UCSD-AML1 (cell line): ENCODE measurements around the gene ZNF263.
A peak's percentile ranks its signal among the peaks of the same experiment; 100 is the strongest.

Experiments
- DNase-seq: peaks from one replicate; lab custom pipeline; 2025; ENCODE audit not compliant: unreplicated experiment; lab: John Stamatoyannopoulos, UW

ZNF263 gene

DNA sequence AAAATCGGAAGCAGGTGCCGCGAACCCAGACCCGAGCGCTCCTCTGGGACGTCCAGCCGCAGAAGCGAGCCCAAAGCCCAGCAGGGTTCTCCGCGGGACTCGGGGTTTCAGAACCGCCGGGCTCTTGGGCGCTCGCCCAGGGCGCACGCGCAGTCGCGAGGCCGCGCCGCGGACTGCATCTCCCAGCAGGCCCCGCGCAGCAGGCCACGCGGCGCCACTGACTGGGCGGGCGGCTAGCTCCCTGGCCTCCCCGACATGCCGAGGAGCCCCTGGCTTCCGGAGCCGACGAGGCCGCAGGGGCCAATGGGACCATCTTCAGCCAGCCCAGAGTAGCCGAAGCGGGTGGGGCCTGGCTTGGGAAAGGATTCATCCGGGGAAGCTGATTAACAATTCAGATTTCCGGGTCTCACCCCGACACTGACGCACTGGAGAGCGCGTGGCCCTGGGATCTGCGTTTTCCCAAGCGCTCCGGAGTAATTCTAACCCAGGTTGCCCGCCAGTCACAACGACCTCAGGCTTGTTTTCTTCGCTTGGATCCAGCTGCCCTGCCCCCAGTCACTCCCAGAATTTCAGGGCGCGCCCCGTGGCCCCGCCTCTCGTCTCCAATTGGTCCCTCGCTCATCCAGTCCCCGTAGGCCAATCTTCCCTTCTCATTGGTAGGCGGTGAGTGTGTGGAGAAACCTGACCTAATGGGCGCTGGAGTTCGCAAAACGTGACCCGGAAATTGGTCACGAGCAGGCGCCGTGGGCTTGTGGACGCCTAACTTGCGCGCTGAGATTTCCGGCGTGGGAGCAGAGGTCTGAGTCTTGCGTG is at the start of gene ZNF263:
TSS of gene ZNF263 (plus strand) at position 762 of the 813 bp plus-strand sequence. CDS start 328 bp downstream, outside the sequence.
- peak; percentile 94 for DNase-seq

- no peak for DNase-seq
Observed at GRCh38 chr16:3234543-3234856, 48.8 kb upstream of the ZNF263 start.

- DNase-seq: peak; percentile 93
Observed at GRCh38 chr16:3234857-3235561, 48.3 kb upstream of the ZNF263 start, which contains the start of gene ZNF200. ZNF200 (minus strand) TSS chr16:3235158; CDS start chr16:3233755, 1,403 bp downstream.

DNA sequence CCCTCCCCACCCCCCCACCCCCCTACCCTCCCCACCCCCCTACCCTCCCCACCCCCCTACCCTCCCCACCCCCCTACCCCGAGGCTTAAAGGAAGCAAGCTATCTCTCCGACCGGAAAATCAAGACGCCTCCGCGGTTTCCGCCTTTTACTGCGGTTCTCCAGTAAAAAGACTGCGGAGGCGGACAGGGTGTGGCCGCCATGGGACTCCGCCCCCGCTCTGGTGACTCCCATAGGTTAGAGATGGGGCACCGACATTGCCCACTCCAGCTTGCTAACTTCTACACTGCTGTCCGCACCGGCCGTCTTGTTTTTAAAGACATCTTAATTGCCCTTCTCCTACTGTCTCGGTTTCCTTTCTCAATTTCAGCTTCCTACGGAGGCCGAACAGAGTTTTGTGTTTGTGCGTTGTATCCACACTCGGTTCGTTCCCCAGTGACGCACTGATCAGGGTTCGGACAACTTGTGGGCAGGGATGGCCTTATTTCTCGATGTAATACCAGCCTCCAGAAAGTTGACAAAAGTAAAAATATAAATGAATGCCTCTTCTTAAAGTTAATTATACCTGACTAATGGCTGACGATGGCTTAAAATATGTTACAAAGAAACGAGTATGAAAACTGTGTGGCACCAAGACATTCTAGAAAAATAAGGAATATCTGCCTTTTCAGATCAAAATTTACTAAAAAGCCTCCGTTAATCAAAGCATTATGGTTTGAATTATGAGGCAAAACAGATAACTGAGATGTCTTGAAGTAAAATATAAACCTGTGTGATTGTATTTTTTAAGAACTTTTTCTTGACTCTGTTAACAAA is 47.2 kb upstream of the ZNF263 start:
- peak; percentile 78 for DNase-seq

DNA sequence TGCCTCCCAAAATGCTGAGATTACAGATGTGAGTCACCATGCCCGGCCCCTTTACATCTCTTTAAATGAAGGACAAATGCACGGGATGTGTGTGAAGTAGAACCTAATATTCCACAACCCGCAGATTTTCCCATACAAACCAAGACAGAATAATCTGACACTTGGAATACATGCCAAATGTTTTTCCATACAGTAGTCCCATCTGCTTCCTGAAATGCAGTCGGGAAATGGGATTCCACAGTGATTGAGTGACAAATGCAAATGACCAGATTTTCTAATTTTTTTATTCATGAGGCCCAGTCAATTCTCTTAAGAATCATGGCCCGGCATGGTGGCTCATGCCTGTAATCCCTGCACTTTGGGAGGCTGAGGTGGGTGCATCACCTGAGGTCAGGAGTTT is 41.5 kb upstream of the ZNF263 start:
- DNase-seq: no peak

GRCh38 chr16:3242709-3243108 is 40.6 kb upstream of the ZNF263 start:
- DNase-seq: no peak

DNA sequence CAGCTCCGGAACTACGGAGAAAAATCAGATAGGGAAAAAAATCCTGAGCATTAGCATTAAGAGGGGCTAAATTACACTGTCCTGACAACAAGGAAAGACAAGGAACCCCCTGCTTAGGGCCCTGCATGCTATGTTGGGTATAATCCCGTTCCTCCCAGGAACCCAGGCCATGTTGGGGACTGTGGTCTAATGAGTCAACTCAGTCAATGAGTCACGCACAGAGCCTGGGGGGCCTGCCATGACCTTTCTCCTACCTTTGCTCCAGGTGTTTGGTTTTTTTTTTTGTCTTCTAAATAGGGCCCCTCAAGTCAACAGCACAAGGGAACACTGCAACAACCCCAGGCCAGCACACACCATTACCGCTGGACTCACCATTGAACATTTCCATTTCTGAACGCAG is 39.4 kb upstream of the ZNF263 start:
- no peak for DNase-seq

DNA sequence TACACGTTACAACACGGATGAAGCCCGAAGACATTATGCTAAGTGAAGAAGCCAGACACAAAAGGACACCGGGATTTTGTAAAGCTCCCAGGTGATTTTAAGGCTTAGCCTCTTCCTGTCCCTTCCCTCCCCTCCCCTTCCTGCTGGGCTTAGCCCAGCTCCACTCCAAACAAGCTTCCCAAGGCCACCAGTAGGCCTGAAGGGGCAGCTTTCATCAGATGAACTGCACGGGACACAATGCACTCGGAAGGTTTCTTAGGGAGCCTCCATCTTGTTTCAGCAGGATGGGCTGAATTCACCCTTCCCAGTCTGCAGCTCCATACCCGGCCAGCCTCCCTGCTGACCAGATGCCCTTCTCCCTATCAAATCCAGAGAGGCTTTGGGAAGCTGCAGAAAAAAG is 37.3 kb upstream of the ZNF263 start:
- DNase-seq: no peak

GRCh38 chr16:3246876-3247275 is 36.4 kb upstream of the ZNF263 start:
- peak; percentile 49 for DNase-seq

DNA sequence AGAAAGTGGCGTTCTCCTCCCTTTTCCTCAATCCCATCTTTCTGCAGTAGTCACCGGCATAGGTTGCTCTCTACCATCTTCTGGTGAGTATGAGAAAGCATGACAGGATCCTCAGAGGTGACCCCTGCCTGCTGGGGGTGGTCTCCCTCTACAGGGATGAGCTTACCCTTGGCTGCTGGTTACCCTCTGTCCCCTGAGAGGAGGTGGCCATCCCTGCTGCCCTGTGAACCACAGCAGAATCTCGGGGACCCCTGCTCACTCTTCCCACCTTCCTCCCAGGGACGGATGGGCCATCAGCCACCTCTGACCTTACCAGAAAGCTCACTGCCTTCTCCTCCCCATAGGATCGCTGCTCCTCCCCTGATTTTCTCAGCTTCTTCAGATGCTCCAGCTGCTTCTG is 34.7 kb upstream of the ZNF263 start:
- DNase-seq: no peak

GRCh38 chr16:3249020-3249419 is 34.3 kb upstream of the ZNF263 start:
- DNase-seq: no peak

GRCh38 chr16:3249451-3249850 is 33.8 kb upstream of the ZNF263 start:
- no peak for DNase-seq

DNA sequence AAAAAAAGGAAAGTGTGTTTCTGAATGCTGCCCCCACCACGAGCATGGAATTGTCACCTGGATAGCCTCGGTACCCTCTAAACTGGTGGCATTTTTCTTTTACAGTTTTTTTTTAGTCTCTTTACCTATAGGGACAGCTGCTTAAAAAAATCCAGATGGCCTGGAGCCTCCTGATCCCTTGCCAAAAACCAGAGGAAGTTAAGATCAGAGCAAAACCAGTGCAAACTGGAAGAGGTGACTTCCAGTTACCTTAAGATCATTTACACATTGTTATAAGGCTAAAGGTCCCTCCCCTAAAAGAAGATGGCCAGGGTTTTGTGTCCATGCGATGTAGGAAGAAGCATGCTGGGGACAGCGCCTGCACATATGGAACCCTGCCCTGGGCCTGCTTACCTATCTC is 30.3 kb upstream of the ZNF263 start:
- DNase-seq: no peak

GRCh38 chr16:3254309-3254708 is 29.0 kb upstream of the ZNF263 start:
- no peak for DNase-seq

DNA sequence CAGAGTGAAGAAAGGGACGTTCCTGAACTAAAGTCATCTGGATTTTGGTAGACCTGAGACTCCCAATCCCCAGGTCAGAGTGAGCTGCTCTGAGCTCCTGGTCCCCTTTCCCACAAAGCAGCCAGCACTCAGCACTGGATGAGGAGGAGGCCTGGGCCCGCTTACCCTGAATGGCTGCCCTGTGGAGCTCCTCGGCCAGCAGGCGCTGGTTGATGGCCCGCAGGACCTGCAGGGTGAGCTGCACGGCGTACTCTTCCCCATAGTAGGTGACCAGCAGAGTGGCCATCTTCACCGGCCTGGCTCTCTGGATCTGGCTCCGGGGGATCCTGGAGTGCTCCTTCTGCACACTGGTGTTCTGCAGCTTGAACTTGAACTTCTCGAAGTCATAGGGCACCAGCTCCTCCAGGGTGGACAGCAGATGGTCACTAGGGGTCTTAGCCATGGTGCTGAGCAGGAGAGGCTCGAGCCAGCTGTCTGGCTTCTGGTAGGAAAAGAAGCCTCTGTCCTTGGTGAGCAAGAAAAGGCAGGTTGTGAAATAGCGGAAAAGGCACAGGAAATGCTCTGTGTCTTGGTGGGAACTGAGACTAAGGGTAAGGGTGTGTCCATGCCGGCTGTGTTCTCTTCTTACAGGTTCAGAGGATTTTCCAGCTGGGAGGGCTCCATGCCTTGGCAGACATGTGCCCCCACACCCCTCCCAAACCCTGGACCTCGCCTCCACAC is 27.0 kb upstream of the ZNF263 start, which contains the start of gene MEFV:
TSS of gene MEFV (minus strand) at position 488 of the 720 bp plus-strand sequence. CDS start at position 442, 46 bp downstream.
- DNase-seq: peak; percentile 33

DNA sequence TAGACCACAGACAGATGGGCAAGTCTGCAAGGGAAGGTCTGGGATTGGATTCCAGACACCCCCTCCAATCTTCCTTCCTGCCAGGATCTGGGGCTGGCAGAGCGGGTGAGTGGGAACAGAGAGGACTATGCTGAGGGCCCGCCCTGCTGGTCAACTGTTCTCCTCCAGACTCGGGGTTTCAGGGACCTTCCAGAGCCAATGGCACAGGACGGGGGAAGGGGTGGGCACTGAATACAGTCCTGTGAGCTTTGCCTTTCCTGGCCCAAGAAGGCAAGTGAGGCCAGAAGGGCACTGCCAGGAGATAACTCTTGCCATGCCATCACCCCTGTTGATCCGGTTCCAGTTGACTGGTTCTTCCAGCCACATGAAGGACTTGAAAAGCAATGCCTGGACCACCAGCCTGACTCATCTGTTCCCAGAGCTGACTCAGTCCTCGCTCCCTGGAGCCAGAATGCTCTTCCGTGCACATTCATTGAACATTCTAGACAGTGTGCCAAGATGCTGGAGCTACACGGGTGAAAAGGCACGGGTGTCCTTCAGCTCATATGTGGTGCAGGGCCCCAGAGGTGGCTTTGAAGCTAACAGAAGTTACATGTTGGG is 26.3 kb upstream of the ZNF263 start:
- DNase-seq: no peak

DNA sequence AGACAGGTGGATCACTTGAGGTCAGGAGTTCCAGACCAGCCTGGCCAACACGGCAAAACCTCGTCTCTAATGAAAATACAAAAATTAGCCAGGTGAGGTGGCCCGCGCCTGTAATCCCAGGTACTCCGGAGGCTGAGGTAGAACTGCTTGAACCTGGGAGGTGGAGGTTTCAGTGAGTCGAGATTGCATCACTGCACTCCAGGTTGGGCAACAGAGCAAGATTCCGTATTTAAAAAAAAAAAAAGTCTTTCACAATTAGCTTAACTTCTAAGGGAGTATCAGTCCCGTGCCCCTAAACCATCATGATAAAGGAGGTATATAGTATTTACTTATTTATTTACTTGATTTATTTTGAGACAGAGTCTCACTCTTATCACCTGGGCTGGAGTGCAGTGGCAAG is 23.5 kb upstream of the ZNF263 start:
- DNase-seq: no peak

- DNase-seq: no peak
Observed at GRCh38 chr16:3262517-3262916, 20.8 kb upstream of the ZNF263 start.

- DNase-seq: peak; percentile 98
Observed at GRCh38 chr16:3264137-3265036, 18.9 kb upstream of the ZNF263 start.
